Vagina (tissue), 2 donors: Measurements from ENCODE around the gene PIEZO2.

ENCODE experiments used
- POLR2A ChIP-seq, 2 donors: fragments of 450-650 bp; IDR thresholded peaks; one replicate each; pipeline ENCODE4 v1.6.1; 2017; ENCODE audit warnings: antibody characterized with exemption in 2 of 2, mild to moderate bottlenecking in 2 of 2, moderate library complexity in 2 of 2
- POLR2AphosphoS5 ChIP-seq, 2 donors: sonication (generic); formaldehyde crosslinking; IDR thresholded peaks; one replicate each; pipeline ENCODE4 v1.9.0; 2017; ENCODE audit warnings: antibody characterized with exemption in 2 of 2, mild to moderate bottlenecking in 2 of 2, low read depth in 1 of 2; ENCODE audit not compliant: insufficient read depth in 1 of 2
- TF ChIP-seq, protein P1 (sequence below), 3 experiments: fragments of 450-650 bp in 2 of 3; fragments of 200-600 bp in 1 of 3; sonication (generic) in 1 of 3; IDR thresholded peaks; one replicate each; pipeline ENCODE4 v1.5.1; 2017 to 2019; ENCODE audit warnings: antibody characterized with exemption in 3 of 3, mild to moderate bottlenecking in 2 of 3, moderate library complexity in 2 of 3

- TF ChIP-seq, protein P1, sequence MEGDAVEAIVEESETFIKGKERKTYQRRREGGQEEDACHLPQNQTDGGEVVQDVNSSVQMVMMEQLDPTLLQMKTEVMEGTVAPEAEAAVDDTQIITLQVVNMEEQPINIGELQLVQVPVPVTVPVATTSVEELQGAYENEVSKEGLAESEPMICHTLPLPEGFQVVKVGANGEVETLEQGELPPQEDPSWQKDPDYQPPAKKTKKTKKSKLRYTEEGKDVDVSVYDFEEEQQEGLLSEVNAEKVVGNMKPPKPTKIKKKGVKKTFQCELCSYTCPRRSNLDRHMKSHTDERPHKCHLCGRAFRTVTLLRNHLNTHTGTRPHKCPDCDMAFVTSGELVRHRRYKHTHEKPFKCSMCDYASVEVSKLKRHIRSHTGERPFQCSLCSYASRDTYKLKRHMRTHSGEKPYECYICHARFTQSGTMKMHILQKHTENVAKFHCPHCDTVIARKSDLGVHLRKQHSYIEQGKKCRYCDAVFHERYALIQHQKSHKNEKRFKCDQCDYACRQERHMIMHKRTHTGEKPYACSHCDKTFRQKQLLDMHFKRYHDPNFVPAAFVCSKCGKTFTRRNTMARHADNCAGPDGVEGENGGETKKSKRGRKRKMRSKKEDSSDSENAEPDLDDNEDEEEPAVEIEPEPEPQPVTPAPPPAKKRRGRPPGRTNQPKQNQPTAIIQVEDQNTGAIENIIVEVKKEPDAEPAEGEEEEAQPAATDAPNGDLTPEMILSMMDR (IDR thresholded peaks at IDR 0.05) = no peak
- TF ChIP-seq POLR2A (IDR thresholded peaks at IDR 0.05) (no peak), POLR2AphosphoS5 (IDR thresholded peaks at IDR 0.05; ENCODE audit: insufficient read depth in 1 of 2, low read depth in 1 of 2) (no peak)
Observed at GRCh38 chr18:10682368-10682714, 467.0 kb downstream of the PIEZO2 start.
